K562 (cell line): ENCODE measurements around the gene NACA. TPM values are rescaled to one million over a fixed set of nuclear protein-coding genes. Genes with fewer than 3 reads are reported as not detected.

Experiments used
- ATAC-seq: fragments of 200-7000 bp; cut with Tn5 transposase; 3 replicates; pipeline ENCODE4 v1.9.1; 2020; ENCODE audit warnings: moderate library complexity
- BruUV-seq: library from RNA; stranded (reverse); fragments of 400-500 nt; replicated peaks from 2 replicates; lab custom pipeline; 2021; lab: Mats Ljungman, UMichigan
- CTCF ChIA-PET: fragments of 300-600 bp; formaldehyde crosslinking; extraction: SDS; loops from one replicate; lab custom pipeline; 2021; ENCODE audit warnings: low intra/inter-chr PET ratio; lab: Yijun Ruan, JAX
- POLR2A ChIA-PET: fragments of 300-600, 350-650 bp; sonication (Branson Sonifier 250); formaldehyde crosslinking; extraction: SDS; loops from one replicate; lab custom pipeline; 2021; ENCODE audit warnings: antibody characterized with exemption, inconsistent platforms; lab: Yijun Ruan, JAX
- DNase-seq, 4 experiments: peaks; one replicate each; pipeline versions ENCODE4 v3.0.0 to v3.0.0-alpha.2; 2011 to 2018; ENCODE audit warnings: low spot score in 3 of 4, mixed read lengths in 3 of 4; ENCODE audit errors: extremely low read depth in 1 of 4
- FAIRE-seq: peaks from 2 replicates; lab custom pipeline; 2011; peaks lifted over from hg19 to GRCh38; lab: Jason Lieb, UNC
- H2AFZ ChIP-seq: 2 replicates; pipeline ENCODE4 v1.6.0; 2011; ENCODE audit warnings: low read depth, low read length, control low read depth, inconsistent platforms
- H3K27ac ChIP-seq: fragments of 200-600 bp; 3 replicates; pipeline ENCODE4 v1.8.0; 2011; ENCODE audit warnings: low read depth, mild to moderate bottlenecking, control low read depth, inconsistent platforms, low read length, moderate library complexity, mixed read lengths; ENCODE audit errors: extremely low read depth
- H3K27me3 ChIP-seq, 2 experiments: fragments of 300-600 bp in 1 of 2; 2 replicates in 1 of 2; 3 replicates in 1 of 2; pipeline versions ENCODE4 v1.6.0 to v1.8.0; 2011; ENCODE audit warnings: inconsistent platforms in 2 of 2, low read length in 2 of 2, mild to moderate bottlenecking in 1 of 2, mixed read lengths in 1 of 2, moderate library complexity in 1 of 2; ENCODE audit not compliant: control insufficient read depth in 2 of 2, insufficient read depth in 2 of 2
- H3K36me3 ChIP-seq: fragments of 300-600 bp; 3 replicates; pipeline ENCODE4 v1.8.0; 2011; ENCODE audit warnings: mild to moderate bottlenecking, low read length, inconsistent platforms; ENCODE audit not compliant: control insufficient read depth, insufficient read depth
- H3K4me1 ChIP-seq, 2 experiments: fragments of 200-600 bp in 1 of 2; replicated peaks in 1 of 2; 2 replicates in 1 of 2; 3 replicates in 1 of 2; pipeline versions ENCODE4 v1.5.1 to v1.8.0; 2011; ENCODE audit warnings: inconsistent platforms in 2 of 2, low read length in 2 of 2, mild to moderate bottlenecking in 1 of 2, mixed read lengths in 1 of 2, moderate library complexity in 1 of 2; ENCODE audit not compliant: control insufficient read depth in 2 of 2, insufficient read depth in 2 of 2
- H3K4me2 ChIP-seq: 2 replicates; pipeline ENCODE4 v1.6.1; 2011; ENCODE audit warnings: low read length, control low read depth, inconsistent platforms, mixed read lengths; ENCODE audit not compliant: insufficient read depth
- H3K4me3 ChIP-seq: fragments of 200-600 bp; sonication (generic), shearing (Covaris generic); 2 replicates; pipeline ENCODE4 v1.5.1; 2016; ENCODE audit warnings: control low read depth, inconsistent platforms
- H3K79me2 ChIP-seq: fragments of 200-600 bp; 3 replicates; pipeline ENCODE4 v1.8.0; 2011; ENCODE audit warnings: low read length, inconsistent platforms; ENCODE audit not compliant: control insufficient read depth, insufficient read depth
- H3K9ac ChIP-seq, 2 experiments: 2 replicates each; pipeline versions ENCODE4 v1.6.0 to v1.6.1; 2011; ENCODE audit warnings: low read depth in 2 of 2, low read length in 2 of 2, control low read depth in 1 of 2, inconsistent platforms in 1 of 2, mild to moderate bottlenecking in 1 of 2, mixed read lengths in 1 of 2; ENCODE audit not compliant: insufficient read depth in 1 of 2
- H3K9me1 ChIP-seq: one replicate; pipeline ENCODE4 v1.6.0; 2011; ENCODE audit warnings: inconsistent platforms, mild to moderate bottlenecking, low read length, moderate library complexity; ENCODE audit not compliant: control insufficient read depth, insufficient read depth
- H3K9me3 ChIP-seq: replicated peaks from 2 replicates; pipeline ENCODE4 v1.5.1; 2011; ENCODE audit warnings: low read depth, low read length, inconsistent platforms; ENCODE audit not compliant: control insufficient read depth, insufficient read depth
- H4K20me1 ChIP-seq: replicated peaks from 2 replicates; pipeline ENCODE4 v1.6.1; 2011; ENCODE audit warnings: low read length, inconsistent platforms, mixed read lengths; ENCODE audit not compliant: control insufficient read depth, insufficient read depth
- ADNP ChIP-seq: fragments of 200-800 bp; sonication (Bioruptor generic); IDR thresholded peaks from 2 replicates; pipeline ENCODE4 v1.6.1; 2016; ENCODE audit warnings: missing genetic modification characterization, missing compliant biosample characterization
- CEBPB ChIP-seq: fragments of 450-650 bp; IDR thresholded peaks from 2 replicates; pipeline ENCODE4 v1.6.1; 2016; ENCODE audit warnings: missing genetic modification characterization, missing compliant biosample characterization
- COPS2 ChIP-seq: fragments of 450-650 bp; conservative IDR thresholded peaks from 2 replicates; pipeline ENCODE4 v1.6.1; 2016; ENCODE audit warnings: mild to moderate bottlenecking, moderate library complexity
- E2F8 ChIP-seq: fragments of 450-650 bp; IDR thresholded peaks from 2 replicates; pipeline ENCODE4 v1.7.1; 2018; ENCODE audit warnings: mild to moderate bottlenecking, low read depth; ENCODE audit not compliant: partially characterized antibody
- EGR1 ChIP-seq: fragments of 450-650 bp; conservative IDR thresholded peaks from 2 replicates; pipeline ENCODE4 v1.6.1; 2017; ENCODE audit warnings: mild to moderate bottlenecking
- GATAD2B ChIP-seq: fragments of 450-650 bp; IDR thresholded peaks from 2 replicates; pipeline ENCODE4 v1.6.1; 2017; ENCODE audit warnings: mild to moderate bottlenecking, borderline replicate concordance
- HSF4 ChIP-seq: fragments of 250-450 bp; sonication (Bioruptor Pico); IDR thresholded peaks from 2 replicates; pipeline ENCODE4 v2.1.2; 2022; ENCODE audit warnings: mild to moderate bottlenecking, moderate library complexity, borderline replicate concordance
- L3MBTL2 ChIP-seq: fragments of 450-650 bp; IDR thresholded peaks from 2 replicates; pipeline ENCODE4 v1.6.1; 2016; ENCODE audit warnings: mild to moderate bottlenecking, moderate library complexity
- NFYB ChIP-seq: IDR thresholded peaks from 2 replicates; pipeline ENCODE4 v1.6.1; 2011; ENCODE audit warnings: mild to moderate bottlenecking, moderate library complexity; ENCODE audit not compliant: insufficient read length; ENCODE audit errors: extremely low read depth
- POLR2A ChIP-seq: fragments of 450-650 bp; conservative IDR thresholded peaks from 2 replicates; pipeline ENCODE4 v1.6.1; 2016
- SLC30A9 ChIP-seq: fragments of 250-450 bp; sonication (Bioruptor Pico); IDR thresholded peaks from 2 replicates; pipeline ENCODE4 v1.8.0; 2022; ENCODE audit warnings: mild to moderate bottlenecking, moderate library complexity
- TFAM ChIP-seq: fragments of 250-450 bp; sonication (Bioruptor Pico); conservative IDR thresholded peaks from 2 replicates; pipeline ENCODE4 v1.5.0; 2021; ENCODE audit warnings: mild to moderate bottlenecking, moderate library complexity
- ZNF121 ChIP-seq: sonication (generic); formaldehyde crosslinking; conservative IDR thresholded peaks from 2 replicates; pipeline ENCODE4 v1.8.0; 2022; ENCODE audit warnings: missing genetic modification reagents
- ZNF212 ChIP-seq: fragments of 450-650 bp; formaldehyde crosslinking; IDR thresholded peaks from 2 replicates; pipeline ENCODE4 v1.4.0; 2020; ENCODE audit warnings: mild to moderate bottlenecking
- ZNF239 ChIP-seq: fragments of 250-450 bp; sonication (Bioruptor Pico); IDR thresholded peaks from 2 replicates; pipeline ENCODE4 v1.4.0; 2020; ENCODE audit warnings: mild to moderate bottlenecking
- ZNF511 ChIP-seq: sonication (generic); formaldehyde crosslinking; IDR thresholded peaks from 2 replicates; pipeline ENCODE4 v1.8.0; 2022; ENCODE audit warnings: mild to moderate bottlenecking, missing genetic modification reagents
- ZNF551 ChIP-seq: fragments of 250-450 bp; sonication (Bioruptor Pico); IDR thresholded peaks from 2 replicates; pipeline ENCODE4 v1.5.0; 2021; ENCODE audit warnings: mild to moderate bottlenecking, moderate library complexity
- ZNF696 ChIP-seq: fragments of 250-450 bp; sonication (Bioruptor Pico); conservative IDR thresholded peaks from 2 replicates; pipeline ENCODE4 v1.4.0; 2020; ENCODE audit warnings: mild to moderate bottlenecking, moderate library complexity
- ZNF830 ChIP-seq: fragments of 250-450 bp; sonication (Bioruptor Pico); IDR thresholded peaks from 2 replicates; pipeline ENCODE4 v1.5.0; 2021; ENCODE audit warnings: mild to moderate bottlenecking
- WGBS: fragments of 100-300 bp; shearing (Covaris generic); methylation state at CpG from one replicate; pipeline ENCODE4 v1.1.6; 2016; ENCODE audit warnings: low coverage, mixed read lengths; ENCODE audit not compliant: insufficient coverage; ENCODE audit errors: missing lambda C conversion rate; 5-methylcytosine and 5-hydroxymethylcytosine counted together
- in situ Hi-C: fragments of 300-500 bp; cut with MboI; formaldehyde crosslinking; loops from 4 replicates; pipeline ENCODE4 v1.15.0; 2018; ENCODE audit warnings: inconsistent platforms, mixed read lengths
- intact Hi-C: fragments of 100-400 bp; cut with micrococcal nuclease; formaldehyde crosslinking; loops from 2 replicates; pipeline ENCODE4 v1.14.2; 2022
- polyA plus RNA-seq, 8 experiments: library from polyadenylated mRNA; depleted of rRNA in 4 of 8; stranded (reverse) in 5 of 8; unstranded in 3 of 8; fragments of >200 nt; fragmentation: Nextera tagmentation in 2 of 8; fragmentation: Illumina TruSeq in 1 of 8; extraction: Ambion mirVana in 2 of 8; extraction: Trizol in 1 of 8; gene quantifications; 2 replicates each; pipeline versions ENCODE4 v1.2.1 to v1.2.3, GENCODE V29; 2011 to 2014; ENCODE audit warnings: inconsistent platforms in 1 of 8, missing spikeins in 1 of 8
- total RNA-seq, 7 experiments: library from RNA; depleted of rRNA in 6 of 7; stranded (reverse); fragments of >200 nt in 6 of 7; fragmentation: Illumina TruSeq in 2 of 7; extraction: Trizol in 2 of 7; gene quantifications; 2 replicates each; pipeline versions ENCODE4 v1.2.1 to v1.2.3, GENCODE V29; 2011 to 2021; ENCODE audit warnings: low replicate concordance in 1 of 7
- TF ChIP-seq, protein P1 (sequence below): fragments of 450-650 bp; formaldehyde crosslinking; IDR thresholded peaks from 2 replicates; pipeline ENCODE4 v1.4.0; 2022; ENCODE audit warnings: missing genetic modification characterization

Gene NACA
- total and polyA plus RNA-seq, 9 of the 15 experiments (the other 6 are each of a cell fraction or from before 2014, with no cell fraction given), result 1,030 to 2,416 (median 1,645) TPM

- no peak for DNase-seq
- Histone ChIP-seq H4K20me1 (peaks cover 53% of the 10 kb centered on the region), H3K4me1 (peaks cover 23 to 67% of the 10 kb centered on the region in 2 experiments; a peak in 4 of 5 replicates), H3K9ac (0 out of 4 replicates have a peak overlapping the region, but pooled peaks of 1 of the 2 experiments have one; percentile 67), H3K79me2 (peaks cover 99% of the 10 kb centered on the region), H2AFZ (no peak overlapping the region), H3K36me3 (peaks cover 84% of the 10 kb centered on the region), H3K27ac (peak overlapping the region; percentile 50; the same call in 2 of the 3 replicates), H3K27me3 (no peaks in the 10 kb centered on the region), H3K4me2 (no peak overlapping the region), H3K4me3 (no peak overlapping the region), H3K9me1 (no peaks in the 10 kb centered on the region), H3K9me3 (no peaks in the 10 kb centered on the region)
- ATAC-seq, result no peak
- BruUV-seq, result no TSS peak
- WGBS, result 85% methylated on average over 11 of the region's 13 CpGs
- in situ Hi-C loops, result no loop called here
- ChIA-PET POLR2A (interaction anchor here (0.6 to 6.3 kb wide), 5 partner anchors 7 to 321 kb away, joined by 4 to 28 read pairs (median 18); partner anchors contain the start of genes NACA and PTGES3), CTCF (no interaction called here)
- intact Hi-C loops, result no loop called here
- no peak for FAIRE-seq
- no peak for TF ChIP-seq L3MBTL2
- TF ChIP-seq COPS2, result no peak
- TF ChIP-seq ZNF551 (CRISPR knock-in tag), result no peak
- TF ChIP-seq, protein P1, sequence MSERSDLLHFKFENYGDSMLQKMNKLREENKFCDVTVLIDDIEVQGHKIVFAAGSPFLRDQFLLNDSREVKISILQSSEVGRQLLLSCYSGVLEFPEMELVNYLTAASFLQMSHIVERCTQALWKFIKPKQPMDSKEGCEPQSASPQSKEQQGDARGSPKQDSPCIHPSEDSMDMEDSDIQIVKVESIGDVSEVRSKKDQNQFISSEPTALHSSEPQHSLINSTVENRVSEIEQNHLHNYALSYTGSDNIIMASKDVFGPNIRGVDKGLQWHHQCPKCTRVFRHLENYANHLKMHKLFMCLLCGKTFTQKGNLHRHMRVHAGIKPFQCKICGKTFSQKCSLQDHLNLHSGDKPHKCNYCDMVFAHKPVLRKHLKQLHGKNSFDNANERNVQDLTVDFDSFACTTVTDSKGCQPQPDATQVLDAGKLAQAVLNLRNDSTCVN (CRISPR knock-in tag), result no peak
- no peak for TF ChIP-seq ZNF830 (CRISPR knock-in tag)
- peak; percentile 37; the same call in 1 of the 2 replicates for TF ChIP-seq POLR2A
- TF ChIP-seq ZNF121 (CRISPR knock-in tag), result no peak
- no peak for TF ChIP-seq ZNF696 (CRISPR knock-in tag)
- no peak for TF ChIP-seq ZNF212
- no peak for TF ChIP-seq TFAM (CRISPR knock-in tag)
- no peak for TF ChIP-seq ZNF239
- no peak for TF ChIP-seq CEBPB (tag)
- TF ChIP-seq ZNF511 (CRISPR knock-in tag), result 0 out of 2 replicates have a peak, but pooled peaks have one; percentile 29
- TF ChIP-seq HSF4 (CRISPR knock-in tag), result no peak
- no peak for TF ChIP-seq NFYB
- TF ChIP-seq ADNP (tag), result no peak
- no peak for TF ChIP-seq GATAD2B
- no peak for TF ChIP-seq E2F8
- TF ChIP-seq SLC30A9 (CRISPR knock-in tag), result no peak
- TF ChIP-seq EGR1, result no peak
Measured at GRCh38 chr12:56679883-56680575, 45.1 kb downstream of the NACA start.
